Urothelium cell line (cell line): ENCODE measurements around the gene ABCC2.
A peak's percentile ranks its signal among the peaks of the same experiment; 100 is the strongest.
"Not testable (repeated sequence)": the region's sequence is repeated elsewhere in the genome, so short reads cannot be mapped to it uniquely, and the experiment has no call there.

Experiments
- DNase-seq: peaks from one replicate; pipeline ENCODE4 v3.0.0; 2011; ENCODE audit warnings: low spot score, mixed read lengths
- FAIRE-seq: peaks from 2 replicates; lab custom pipeline; 2011; peaks lifted over from hg19 to GRCh38; lab: Jason Lieb, UNC

ABCC2 gene

DNA sequence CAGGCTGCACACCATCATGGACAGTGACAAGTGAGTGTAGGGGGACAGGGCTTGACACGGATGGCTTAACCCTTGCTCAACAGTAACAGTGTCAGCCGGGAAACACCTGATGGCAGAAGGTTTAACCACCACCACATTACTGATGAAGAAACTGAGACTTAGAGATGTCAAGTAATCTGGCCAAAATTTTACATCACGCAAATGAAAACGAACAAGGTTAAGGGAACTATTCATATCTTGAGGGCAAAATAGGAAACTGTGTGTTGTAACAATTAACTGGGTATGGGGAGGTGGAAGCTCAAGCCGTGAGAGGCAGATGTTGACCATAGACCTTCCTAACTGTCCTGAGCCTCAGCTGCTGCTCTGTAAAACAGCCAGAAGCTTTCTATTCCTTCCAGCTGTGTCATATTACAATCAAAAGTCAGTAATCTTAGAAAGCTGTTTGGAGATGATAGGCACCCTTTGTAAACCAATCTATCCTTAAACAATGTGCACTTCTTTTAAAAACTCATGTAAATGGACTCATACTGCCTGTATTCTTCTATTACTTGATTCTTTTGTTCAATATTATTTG lies 68.4 kb downstream of the ABCC2 start:
- DNase-seq (no peak), FAIRE-seq (no peak)

DNA sequence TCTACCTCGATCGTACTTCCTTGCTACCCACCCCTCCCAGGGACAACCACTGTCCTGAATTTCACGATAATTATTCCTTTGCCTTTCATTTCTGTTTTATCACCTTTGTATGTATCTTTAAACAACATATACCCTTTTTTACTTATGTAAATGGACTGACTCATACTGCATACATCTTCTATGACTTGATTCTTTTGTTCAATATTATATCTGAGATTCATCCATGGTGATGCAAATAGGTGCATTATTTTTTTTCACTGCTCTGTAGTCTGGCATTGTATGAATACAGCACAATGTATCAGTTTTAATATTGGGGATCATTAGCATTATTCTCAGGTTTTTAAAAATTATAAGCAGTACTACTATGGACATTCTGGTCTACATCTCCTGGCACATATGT lies 69.4 kb downstream of the ABCC2 start:
- DNase-seq (no peak), FAIRE-seq (no peak)

DNA sequence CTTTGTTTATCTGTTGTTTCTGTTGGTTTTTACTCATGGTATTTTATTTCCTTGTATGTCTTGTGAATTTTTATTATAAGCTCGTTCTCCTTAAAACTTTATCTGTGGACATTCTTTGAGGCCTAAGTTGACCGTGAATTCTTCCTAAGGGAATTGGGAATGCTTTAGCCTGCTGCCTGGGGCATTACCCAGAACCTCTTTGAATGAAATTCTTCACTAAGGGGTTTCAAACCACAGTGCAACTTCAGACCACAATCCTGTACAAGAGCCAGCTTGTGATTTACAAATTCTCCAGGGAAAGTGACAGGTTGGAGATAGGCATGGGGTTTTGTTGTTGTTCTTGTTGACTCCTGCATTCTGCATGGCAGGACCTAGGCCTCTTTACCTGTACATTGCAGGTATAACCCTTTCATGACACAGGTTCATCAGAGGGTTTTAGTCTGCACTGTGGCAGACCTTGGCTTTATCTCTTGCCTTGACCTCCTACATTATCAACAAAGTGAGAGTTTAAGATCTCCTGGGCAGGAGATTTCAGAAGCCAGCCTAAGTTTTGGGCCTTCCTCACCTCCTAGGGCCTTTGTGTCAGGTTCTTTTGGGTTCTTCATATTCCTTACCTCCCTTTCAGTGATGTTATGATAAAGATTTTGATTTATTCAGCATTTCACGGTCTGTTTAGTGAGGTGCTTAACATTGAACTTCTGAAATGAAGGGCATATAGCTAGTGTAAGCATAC lies 70.2 kb downstream of the ABCC2 start:
- FAIRE-seq, result no peak
- no peak for DNase-seq

DNA sequence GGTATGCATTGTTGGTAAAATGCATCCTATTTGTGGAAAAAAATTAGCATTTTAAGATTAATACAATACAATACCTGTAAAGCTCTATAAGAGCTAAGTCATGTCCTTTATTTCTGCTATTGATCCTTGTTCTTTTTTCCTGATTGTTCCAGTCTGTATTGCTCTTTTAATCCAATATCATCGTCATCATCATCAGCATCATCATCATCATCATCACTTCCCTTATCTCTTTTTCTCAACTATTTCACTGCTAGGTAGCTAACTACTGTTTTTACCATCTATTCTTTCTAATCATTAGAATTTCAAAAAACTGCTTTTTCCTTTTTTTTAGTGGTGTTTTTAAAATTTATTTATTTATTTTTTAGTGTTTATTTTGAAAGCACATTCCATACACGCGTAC lies 71.2 kb downstream of the ABCC2 start:
- DNase-seq (no peak), FAIRE-seq (no peak)

DNA sequence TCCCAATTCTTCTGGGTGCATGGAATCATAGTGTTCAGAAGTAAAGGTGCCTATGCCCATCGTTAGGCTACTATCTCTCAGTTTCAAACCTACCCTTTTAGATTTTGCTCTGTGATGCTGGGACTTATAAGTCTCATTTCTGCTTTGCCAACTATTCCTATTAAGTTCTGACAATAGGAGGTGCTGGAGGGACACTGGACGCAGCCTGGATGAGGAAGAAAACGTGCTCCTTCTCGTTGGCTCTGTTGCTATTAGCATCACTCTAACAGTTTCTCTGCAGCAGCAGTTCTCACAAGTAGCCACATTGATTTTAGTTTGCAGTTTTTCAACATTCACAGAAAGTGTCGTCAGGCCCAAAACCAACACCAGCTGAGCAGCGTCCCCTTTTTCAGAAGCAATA lies 72.4 kb downstream of the ABCC2 start:
- DNase-seq (peak; percentile 23), FAIRE-seq (no peak)

DNA sequence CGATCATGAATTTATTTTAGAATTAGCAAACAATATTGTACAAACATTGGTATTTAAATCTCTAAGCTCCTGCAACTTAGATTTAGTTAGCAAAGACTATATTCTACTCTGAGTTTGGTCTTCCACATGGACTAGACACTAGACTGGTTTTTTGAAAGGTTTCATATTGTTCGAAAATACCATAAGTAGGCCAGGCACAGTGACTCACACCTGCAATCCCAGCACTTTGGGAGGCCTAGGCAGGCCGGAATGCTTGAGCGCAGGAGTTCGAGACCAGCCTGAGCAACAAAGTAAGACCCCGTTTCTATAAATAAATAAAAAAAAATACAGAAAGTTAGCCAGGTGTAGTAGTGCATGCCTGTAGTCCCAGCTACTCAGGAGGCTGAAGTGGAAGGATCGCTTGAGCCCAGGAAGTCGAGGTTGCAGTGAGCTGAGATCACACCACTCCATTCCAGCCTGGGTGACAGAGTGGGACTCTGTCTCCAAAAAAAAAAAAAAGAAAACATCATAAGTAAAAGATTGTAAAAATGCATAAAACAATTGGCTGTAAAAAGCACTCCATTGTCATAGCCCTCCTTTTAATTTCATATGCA lies 73.1 kb downstream of the ABCC2 start:
- FAIRE-seq (no peak), DNase-seq (no peak)

DNA sequence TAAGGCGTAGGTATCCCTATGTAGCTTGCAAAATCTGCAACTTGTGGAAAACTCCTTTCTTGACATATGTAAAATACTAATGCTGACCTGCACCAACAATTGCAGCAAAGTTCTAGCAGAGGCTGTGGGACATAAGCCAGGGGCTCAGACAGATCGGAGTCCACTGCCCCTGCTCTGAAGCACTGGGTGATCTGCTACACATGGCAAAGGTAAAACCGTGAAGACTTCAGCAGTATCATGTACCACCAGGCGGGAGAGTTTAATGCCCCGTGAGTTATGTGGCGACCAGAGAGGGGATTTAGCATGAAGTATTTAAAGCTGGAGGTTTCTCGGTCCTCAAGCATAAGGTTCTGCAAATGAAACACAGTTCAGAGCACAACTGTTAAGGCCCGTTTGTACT lies 76.4 kb downstream of the ABCC2 start:
- DNase-seq, result no peak
- no peak for FAIRE-seq

DNA sequence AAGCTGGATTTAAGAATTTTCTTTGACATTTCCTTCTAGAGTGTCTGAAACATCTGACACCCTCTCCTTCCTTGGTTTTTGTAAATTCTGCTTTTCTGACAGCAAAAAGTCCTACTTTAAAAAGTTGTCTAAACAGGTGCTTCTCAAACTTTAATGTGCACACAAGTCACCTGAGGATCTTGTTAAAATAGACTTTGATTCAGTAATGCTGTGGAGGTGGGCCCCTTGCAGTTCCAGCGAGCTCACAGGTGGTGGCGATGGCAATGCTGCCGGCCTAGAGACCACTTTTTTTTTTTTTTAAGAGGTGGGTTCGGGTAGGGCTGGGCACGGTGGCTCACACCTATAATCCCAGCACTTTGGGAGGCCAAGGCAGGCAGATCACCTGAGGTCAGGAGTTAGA lies 77.1 kb downstream of the ABCC2 start:
- FAIRE-seq (no peak), DNase-seq (peak; percentile 46)

DNA sequence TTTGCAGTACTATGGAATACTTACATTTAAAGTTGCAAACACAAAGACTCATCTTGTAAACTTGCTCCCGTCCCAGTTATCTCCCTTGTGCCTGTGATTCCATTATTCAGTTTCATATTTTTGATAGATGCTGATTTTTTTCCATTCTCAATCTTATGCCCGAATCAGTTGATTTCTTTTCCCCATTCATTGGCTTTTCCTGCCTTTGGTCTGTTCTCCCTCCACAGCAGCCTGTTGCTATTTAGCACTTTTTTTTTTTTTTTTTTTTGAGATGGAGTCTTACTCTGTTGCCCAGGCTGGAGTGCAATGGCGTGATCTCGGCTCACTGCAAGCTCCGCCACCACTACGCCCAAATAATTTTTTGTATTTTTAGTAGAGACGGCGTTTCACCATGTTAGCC lies 78.0 kb downstream of the ABCC2 start:
- DNase-seq, result no peak
- no peak for FAIRE-seq

DNA sequence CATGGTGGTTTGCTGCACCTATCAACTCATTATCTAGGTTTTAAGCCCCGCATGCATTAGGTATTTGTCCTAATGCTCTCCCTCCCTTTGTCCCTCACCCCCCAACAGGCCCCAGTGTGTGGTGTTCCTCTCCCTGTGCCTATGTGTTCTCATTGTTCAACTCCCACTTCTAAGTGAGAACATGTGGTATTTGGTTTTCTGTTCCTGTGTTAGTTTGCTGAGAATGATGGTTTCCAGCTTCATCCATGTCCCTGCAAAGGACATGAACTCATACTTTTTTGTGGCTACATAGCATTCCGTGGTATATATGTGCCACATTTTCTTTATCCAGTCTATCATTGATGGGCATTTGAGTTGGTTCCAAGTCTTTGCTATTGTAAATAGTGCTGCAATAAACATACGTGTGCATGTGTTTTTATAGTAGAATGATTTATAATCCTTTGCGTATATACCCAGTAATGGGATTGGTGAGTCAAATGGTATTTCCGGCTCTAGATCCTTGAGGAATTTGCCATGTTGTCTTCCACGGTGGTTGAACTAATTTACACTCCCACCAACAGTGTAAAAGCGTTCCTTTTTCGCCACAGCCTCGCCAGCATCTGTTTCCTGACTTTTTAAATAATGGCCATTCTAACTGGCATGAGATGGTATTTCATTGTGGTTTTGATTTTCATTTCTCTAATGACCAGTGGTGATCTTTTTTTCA lies 81.2 kb downstream of the ABCC2 start:
- DNase-seq, FAIRE-seq: not testable (repeated sequence)

DNA sequence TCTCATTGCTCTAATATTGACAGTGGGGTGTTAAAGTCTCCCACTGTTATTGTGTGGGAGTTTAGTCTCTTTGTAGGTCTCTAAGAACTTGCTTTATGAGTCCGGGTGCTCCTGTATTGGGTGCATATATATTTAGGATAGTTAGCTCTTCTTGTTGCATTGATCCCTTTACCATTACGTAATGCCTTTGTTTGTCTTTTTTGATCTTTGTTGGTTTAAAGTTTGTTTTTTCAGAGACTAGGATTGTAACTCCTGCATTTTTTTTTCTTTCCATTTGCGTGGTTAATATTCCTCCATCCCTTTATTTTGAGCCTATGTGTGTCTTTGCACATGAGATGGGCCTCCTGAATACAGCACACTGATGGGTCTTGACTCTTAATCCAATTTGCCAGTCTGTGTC lies 84.8 kb downstream of the ABCC2 start:
- FAIRE-seq, DNase-seq: not testable (repeated sequence)

DNA sequence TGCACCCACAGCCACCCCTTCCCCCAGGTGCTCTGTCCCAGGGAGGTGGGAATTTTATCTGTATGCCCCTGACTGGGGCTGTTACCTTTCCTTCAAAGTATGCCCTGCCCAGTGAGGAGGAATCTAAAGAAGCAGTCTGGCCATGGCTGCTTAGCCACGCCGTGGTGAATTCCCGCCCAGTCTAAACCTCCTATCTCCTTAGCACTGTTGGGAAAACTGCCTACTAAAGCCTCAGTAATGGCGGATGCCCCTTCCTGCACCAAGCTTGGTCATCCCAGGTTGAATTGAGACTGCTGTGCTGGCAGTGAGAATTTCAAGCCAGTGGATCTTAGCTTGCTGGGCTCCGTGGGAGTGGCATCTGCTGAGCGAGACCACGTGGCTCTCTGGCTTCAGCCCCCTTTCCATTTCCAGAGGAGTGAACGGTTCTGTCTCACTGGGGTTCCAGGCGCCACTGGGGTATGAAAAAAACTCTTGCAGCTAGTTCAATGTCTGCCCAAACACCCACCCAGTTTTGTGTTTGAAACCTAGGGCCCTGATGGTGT lies 87.2 kb downstream of the ABCC2 start:
- DNase-seq (no peak), FAIRE-seq (no peak)

DNA sequence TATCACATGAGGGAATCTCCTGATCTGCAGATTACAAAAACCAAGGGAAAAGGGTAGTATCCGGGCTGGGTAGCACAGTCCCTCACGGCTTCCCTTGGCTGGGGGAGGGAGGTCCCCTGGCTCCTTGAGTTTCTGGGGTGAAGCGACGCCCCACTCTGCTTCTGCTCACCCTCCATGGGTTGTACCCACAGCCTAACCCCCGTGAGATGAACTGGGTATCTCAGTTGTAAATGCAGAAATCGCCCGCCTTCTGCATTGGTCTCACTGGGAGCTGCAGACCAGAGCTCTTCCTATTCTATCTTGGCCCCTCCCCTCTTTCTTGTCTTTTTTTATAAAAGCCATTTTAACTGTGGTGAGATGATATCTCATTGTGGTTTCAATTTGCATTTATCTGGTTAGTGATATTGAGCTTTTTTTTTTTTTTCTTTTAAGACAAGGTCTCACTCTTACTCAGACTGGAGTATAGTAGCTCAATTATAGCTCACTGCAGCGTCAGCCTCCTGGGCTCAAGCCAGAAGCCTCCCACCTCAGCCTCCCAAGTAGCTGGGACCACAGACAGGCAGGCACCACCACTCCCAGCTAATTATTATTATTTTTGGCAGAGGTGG lies 87.8 kb downstream of the ABCC2 start:
- no peak for FAIRE-seq
- no peak for DNase-seq

DNA sequence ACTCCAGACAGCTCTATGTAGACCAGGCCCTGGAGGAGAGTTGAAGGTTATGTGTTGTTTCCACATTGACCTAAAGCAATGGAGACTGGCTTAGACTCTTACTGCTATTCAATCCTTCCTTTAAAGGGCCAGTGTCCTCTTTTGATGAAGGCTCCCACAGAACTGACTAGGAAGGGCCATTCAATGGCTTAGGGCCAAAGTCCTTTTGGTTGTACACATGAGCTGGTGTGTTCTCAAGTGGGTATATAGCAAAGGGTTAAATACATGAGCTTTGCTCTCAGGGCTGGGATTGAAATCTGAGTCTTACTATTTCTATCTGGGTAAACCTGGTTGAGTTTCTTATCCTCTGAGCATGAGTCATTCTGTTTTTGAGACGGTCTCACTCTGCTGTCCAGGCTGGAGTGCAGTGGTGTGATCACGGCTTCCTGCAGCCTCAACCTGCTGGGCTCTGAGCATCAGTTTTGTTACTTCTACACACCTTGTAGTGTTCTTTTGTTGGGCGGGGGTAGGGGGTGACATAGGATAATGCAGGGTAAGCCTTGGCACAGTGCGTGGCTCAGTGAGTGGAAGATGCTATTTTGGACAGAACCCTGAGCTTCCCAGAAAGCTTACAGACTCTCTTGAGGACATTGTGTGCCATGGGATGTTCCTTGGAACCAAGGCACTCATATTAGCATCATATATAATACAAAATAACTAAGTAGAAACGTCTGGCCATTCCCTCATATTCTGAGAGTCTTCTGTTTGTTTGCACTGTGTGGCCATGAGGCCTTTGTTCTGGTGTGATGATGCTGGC lies 90.1 kb downstream of the ABCC2 start:
- no peak for FAIRE-seq
- no peak for DNase-seq

DNA sequence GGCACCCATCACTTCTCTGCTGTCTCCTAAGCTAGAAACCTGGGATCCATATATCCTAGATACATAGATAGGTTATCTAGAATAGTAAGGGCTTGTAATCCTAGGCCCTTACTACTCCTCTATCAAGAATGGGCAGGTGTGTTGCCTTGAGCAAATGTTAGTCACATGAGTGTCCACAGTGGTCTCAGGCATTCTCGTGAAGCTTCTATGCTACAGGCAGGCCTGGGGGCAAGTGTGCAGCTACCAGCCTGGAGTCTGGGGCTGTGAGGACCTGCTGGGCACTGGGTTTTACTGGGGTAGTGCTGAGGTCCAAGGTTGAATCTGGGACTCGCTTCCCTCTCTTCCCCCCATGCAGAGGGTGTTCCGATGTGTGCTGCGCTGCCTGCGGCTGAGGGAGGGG lies 91.4 kb downstream of the ABCC2 start:
- DNase-seq (no peak), FAIRE-seq (no peak)

DNA sequence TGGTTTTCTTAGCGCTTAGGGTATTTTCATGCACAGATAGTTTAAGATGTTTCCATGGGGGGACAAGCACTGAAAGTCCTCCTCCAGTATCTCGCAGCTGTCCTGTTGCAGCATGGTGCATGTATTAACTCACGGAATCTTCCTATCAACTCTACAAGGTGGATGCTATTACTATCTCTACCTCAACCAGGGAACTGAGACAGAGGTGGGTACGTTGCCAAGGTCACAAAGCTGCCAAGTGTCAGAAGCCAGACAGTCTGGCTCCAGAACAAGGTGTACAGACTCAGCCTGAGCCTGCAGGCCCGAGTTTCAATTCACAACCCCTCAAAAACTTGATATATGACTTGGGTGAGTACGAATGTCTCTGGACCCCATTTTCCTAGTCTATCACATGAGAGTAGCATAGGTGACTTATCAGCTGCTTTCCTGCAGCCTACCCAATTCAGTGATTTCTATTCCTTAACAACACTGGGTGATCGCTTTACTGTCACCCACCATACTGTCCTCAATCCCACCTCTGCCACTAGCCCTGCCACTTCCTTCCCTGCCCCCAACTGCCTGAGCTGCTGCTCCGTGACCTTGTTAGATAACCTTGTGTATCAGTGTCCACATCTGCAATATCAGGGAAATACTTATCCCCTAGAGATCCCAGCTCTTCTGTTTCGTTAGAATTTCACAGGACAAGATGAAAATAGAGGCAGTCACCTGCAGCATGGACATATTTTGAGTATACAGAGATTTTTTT lies 92.1 kb downstream of the ABCC2 start:
- FAIRE-seq (no peak), DNase-seq (no peak)

DNA sequence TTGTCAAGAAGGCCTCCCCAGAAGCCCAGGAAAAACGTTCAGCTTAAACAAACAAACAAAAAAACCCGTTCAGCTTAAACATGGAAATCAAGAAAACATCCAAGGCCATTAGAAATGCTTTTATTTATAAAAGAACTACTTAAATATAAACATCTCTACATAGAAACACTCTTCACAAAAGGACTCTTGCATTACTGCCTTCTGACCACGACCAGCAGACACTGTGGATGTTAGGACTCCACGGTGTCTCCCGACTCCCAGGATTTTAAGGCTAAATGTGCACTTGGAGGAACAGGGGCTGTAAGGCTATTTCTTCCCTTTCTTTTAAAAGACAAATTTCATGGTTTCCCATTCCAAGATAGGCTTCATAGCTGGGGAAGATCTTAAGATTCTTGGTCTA lies 93.0 kb downstream of the ABCC2 start:
- no peak for FAIRE-seq
- DNase-seq, result no peak

DNA sequence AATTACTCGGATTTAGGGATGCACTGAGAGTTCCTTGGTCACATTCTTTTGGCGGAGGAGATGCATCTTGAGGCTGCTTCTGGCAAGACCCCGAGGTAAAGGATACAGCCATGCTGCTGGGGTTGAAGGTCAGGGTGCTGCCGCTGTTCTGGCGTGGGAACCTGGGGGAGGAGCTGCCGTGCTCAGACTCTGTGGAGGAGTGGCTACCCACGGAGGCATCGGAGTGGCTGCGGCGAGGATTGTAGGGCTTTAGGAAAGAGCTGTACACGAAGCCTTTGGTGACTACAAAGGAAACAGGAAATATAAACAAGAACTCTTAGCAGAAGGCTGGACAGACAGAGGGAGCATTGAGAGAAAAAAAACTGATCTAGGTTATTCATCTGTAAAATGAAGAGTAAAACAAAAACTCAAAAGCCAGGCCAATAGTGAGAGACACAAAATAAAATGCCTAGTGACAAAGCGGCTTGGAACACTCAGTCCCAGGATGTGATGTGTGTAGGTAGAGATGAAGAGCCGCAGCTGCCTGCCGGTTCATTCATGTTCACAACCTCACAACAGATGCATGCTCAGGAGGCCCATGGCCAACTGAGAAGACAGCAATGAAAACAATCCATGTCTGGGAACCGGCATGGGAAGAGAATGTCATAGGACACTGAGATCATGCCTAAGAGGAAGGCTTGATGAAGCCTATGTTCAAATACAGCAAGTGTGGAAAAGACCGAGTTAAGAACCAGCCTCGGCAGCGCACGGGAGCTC lies 97.8 kb downstream of the ABCC2 start:
- DNase-seq (no peak), FAIRE-seq (no peak)

DNA sequence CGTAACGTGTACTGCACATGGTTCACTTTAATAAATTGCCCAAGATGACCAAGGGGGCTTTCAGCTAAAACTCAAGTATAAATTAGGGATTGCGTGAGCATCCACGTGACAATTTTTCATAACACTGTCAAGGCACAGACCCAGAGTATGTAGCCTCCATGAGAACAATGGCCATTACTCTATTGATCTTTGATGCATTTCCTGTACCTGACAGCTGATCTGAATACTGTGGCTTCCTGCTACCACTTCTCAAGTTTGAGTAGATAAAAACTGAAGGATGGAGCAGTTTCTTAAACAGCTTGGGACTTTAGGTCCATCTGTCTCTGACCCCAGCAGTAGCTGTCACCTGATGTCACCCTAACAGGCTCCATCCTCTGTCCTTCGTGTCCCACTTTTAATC lies 98.9 kb downstream of the ABCC2 start:
- DNase-seq, result no peak
- FAIRE-seq, result no peak
